BE2C (cell line): ENCODE measurements around the gene PPARG.
"Not testable (repeated sequence)": the region's sequence is repeated elsewhere in the genome, so short reads cannot be mapped to it uniquely, and the experiment has no call there.

Source experiments
- DNase-seq: peaks from one replicate; pipeline ENCODE4 v3.0.0-alpha.2; 2020
- H3K27me3 ChIP-seq: fragments of 250-450 bp; sonication (Bioruptor Pico); 2 replicates; pipeline ENCODE4 v1.5.1; 2020; ENCODE audit warnings: mild to moderate bottlenecking
- H3K36me3 ChIP-seq: fragments of 250-450 bp; sonication (Bioruptor Pico); 2 replicates; pipeline ENCODE4 v1.5.1; 2020; ENCODE audit warnings: mild to moderate bottlenecking
- H3K4me1 ChIP-seq: fragments of 250-450 bp; sonication (Bioruptor Pico); 2 replicates; pipeline ENCODE4 v1.5.1; 2020
- H3K4me3 ChIP-seq: 2 replicates; pipeline ENCODE4 v1.5.1; 2011; ENCODE audit warnings: low read depth, low read length
- H3K9me3 ChIP-seq: fragments of 250-450 bp; sonication (Bioruptor Pico); 2 replicates; pipeline ENCODE4 v1.5.1; 2020
- CTCF ChIP-seq: IDR thresholded peaks from 2 replicates; pipeline ENCODE4 v1.5.1; 2012; ENCODE audit warnings: mild to moderate bottlenecking, low read depth, low read length

Gene PPARG

DNA sequence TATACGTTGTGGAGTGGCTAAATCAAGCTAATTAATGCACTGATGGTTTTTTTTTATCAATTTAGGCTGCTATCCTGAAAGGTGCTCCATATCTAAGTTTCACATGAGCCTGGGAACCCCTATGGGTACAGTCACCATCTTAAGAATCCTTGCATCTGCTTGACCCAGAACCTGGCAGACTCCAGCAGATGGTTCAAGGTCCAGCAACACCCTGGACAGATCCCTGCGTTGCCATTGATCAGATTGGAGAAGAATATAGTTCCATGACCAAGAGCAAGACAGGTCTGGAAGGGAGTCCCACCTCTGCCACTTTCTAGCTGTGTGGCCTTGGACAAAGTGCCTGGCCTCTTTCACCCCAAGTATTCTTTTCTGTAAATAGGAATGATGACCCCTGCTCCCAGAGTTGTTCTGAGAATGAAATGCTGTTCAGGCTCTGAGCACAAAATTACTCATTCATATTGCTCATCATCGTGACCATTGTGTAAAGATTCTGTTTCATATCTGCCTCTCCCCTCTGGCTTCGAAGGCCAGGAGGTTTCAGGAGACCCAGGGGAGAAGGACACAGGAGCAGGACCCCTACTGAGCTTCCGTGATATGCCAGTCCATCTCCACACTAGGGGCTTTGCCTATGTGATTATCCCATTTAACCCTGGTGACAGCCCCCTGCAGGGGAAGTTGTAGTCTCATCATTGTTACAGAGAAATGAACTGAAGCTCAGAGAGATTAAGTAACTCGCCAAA, 165.4 kb downstream of the PPARG start:
- Histone ChIP-seq H3K4me3 (no peak overlapping the region), H3K4me1 (no peaks in the 10 kb centered on the region), H3K9me3 (no peaks in the 10 kb centered on the region), H3K36me3 (no peaks in the 10 kb centered on the region), H3K27me3 (no peaks in the 10 kb centered on the region)
- DNase-seq, result no peak
- no peak for TF ChIP-seq CTCF

- no peaks in the 10 kb centered on the region for H3K27me3 ChIP-seq
- H3K4me3 ChIP-seq, result no peak overlapping the region
- no peaks in the 10 kb centered on the region for H3K9me3 ChIP-seq
- DNase-seq, result no peak
- H3K4me1 ChIP-seq, result no peaks in the 10 kb centered on the region
- TF ChIP-seq CTCF, result no peak
- no peaks in the 10 kb centered on the region for H3K36me3 ChIP-seq
These were observed 165.9 kb downstream of the PPARG start for GRCh38 chr3:12454816-12455121.

DNA sequence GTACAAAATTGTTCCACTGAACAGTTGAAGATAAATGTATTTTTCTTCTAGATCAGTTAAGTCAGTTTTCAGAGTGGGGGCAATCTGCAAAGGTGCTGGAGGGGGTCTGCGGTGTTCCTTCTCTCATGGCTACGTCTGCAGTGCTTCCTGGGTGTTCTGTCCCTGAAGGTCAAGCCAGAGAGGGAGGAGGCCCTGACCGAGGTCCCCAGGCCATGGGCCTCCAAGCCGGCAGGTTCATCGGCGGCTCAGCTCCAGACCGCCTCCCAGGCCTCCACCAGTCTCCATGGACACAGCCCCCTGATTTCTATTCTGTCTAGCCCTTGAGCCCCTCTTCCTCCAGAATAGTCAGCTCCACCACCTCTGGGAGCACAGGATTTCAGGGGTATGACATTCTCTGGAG, 166.9 kb downstream of the PPARG start:
- no peak for TF ChIP-seq CTCF
- Histone ChIP-seq H3K9me3 (no peaks in the 10 kb centered on the region), H3K4me1 (no peaks in the 10 kb centered on the region), H3K27me3 (no peaks in the 10 kb centered on the region), H3K4me3 (no peak overlapping the region), H3K36me3 (no peaks in the 10 kb centered on the region)
- no peak for DNase-seq

DNA sequence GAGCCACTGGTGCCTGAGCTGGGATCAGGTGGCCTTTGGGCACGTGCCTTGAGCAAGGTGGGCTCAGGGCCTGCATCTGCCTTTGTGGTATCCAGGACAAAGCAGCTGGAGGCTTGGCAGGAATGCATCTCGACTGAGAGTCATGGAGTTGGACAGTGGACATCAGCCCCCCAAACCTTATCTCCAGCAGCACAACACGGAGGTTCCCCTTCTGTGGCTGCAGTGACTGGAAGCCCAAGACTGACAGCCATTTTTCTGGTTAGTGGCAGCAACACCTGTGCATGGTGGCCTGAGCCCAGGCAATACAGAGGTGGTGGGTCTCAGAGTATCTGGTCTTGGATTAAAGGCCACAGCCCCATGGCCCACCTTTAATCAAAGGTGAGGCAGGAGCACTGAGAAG, 167.6 kb downstream of the PPARG start:
- no peak for DNase-seq
- no peaks in the 10 kb centered on the region for H3K36me3 ChIP-seq
- H3K9me3 ChIP-seq, result no peaks in the 10 kb centered on the region
- H3K4me1 ChIP-seq, result no peaks in the 10 kb centered on the region
- TF ChIP-seq CTCF, result no peak
- H3K4me3 ChIP-seq, result no peak overlapping the region
- H3K27me3 ChIP-seq, result no peaks in the 10 kb centered on the region

GRCh38 chr3:12457380-12457779, 168.5 kb downstream of the PPARG start:
- not testable (repeated sequence) for H3K27me3 ChIP-seq, H3K4me3 ChIP-seq, H3K4me1 ChIP-seq, H3K9me3 ChIP-seq, DNase-seq, H3K36me3 ChIP-seq

DNA sequence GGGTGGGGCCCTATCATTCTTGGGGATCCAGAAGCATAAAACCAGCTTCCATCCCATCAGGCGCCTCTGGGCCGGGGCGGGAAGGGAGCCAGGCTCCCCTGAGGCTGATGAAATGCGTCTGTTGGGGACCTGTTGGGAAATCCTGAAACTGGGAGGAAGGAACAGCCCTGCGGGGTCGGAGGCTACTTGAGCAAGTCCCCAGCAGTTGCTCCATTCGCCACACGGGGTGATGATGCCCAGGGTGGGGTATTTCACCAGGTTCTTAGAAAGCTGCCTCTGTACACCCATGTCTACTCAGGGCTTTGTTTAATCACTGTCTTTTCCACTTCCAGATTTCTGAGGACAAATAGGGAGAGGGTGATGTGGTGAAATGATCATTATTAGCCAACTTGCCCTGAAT, 170.0 kb downstream of the PPARG start:
- TF ChIP-seq CTCF, result no peak
- H3K4me1 ChIP-seq, result no peaks in the 10 kb centered on the region
- no peaks in the 10 kb centered on the region for H3K36me3 ChIP-seq
- no peaks in the 10 kb centered on the region for H3K27me3 ChIP-seq
- H3K9me3 ChIP-seq, result no peaks in the 10 kb centered on the region
- no peak for DNase-seq
- H3K4me3 ChIP-seq, result no peak overlapping the region

DNA sequence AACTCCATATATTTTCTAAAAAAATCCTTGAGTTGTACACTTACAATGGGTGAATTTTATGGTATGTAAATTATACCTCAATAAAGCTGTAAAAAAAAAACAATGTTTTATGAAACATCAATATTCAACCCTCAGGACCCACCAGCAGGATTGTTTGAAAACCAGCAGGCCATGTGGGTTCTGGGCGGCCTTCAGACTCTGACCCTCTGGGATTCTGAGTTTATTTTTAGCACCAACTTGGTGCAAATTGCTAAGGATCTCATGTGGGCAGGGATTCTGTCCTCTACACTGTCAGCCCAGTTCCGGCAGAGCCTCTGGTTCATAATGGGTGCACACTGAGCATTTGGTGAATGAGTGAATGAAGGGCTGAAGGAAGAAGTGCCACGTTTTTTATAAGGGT, 171.3 kb downstream of the PPARG start:
- no peak overlapping the region for H3K4me3 ChIP-seq
- no peaks in the 10 kb centered on the region for H3K4me1 ChIP-seq
- no peak for TF ChIP-seq CTCF
- H3K9me3 ChIP-seq, result no peaks in the 10 kb centered on the region
- no peaks in the 10 kb centered on the region for H3K27me3 ChIP-seq
- DNase-seq, result no peak
- no peaks in the 10 kb centered on the region for H3K36me3 ChIP-seq
